Right hindlimb (tissue), 1 donor: ENCODE data around the gene PITX1.
A peak's percentile ranks its signal among the peaks of the same experiment; 100 is the strongest.
"Not testable (repeated sequence)": the region's sequence is repeated elsewhere in the genome, so short reads cannot be mapped to it uniquely, and the experiment has no call there.

Experiments used
- DNase-seq: peaks from one replicate; pipeline ENCODE4 v3.0.0-alpha.2; 2018

The PITX1 gene

DNA sequence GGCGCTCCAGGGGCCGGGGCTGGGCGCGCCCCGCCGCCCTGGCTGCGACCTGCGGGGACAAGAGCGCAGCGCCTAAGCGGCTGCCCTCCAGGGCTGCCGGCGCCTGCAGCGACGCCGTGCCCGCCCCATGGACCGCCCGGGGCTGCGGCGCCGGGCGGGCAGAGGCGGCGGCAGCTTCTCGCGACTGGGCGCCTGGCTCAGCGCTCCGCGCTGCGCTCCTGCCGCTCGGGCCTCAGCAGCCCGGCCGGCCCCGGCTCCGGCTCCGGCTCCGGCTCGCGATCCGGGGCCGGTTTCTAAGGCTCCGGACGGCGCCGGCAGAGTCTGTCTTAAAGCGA, at the start of gene PITX1:
PITX1 (minus strand) TSS at position 328 of the 335 bp plus-strand sequence. CDS start 347 bp downstream, outside the sequence.
- peak; percentile 26 for DNase-seq

DNA sequence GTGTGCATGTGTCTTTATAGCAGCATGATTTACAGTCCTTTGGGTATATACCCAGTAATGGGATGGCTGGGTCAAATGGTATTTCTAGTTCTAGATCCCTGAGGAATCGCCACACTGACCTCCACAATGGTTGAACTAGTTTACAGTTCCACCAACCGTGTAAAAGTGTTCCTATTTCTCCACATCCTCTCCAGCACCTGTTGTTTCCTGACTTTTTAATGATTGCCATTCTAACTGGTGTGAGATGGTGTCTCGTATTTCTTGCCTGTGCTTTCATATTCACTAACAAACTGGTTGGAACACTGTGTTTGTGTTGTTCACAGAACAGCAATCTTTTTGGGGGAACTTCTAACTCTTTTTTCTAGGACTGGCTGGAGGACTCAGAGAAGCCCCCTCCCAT, 49.3 kb upstream of the PITX1 start:
- not testable (repeated sequence) for DNase-seq

DNA sequence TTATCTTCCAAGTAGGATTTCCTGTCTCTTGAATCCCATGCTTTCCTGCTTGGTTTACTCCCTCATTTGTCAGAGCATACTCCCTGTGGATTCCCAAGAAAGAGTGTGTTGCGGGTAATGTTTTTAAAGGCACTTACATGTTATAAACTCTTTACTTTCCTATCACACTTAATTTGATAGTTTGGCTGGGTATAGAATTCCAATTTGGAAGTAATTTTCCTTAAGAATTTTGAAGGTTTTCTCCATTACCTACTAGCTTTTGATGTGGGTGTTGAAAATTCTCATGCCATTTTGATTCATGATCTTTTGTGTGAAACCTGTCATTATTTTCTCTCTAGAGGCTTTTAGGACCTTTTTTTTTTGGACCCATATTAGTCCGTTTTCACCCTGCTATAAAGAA, 47.2 kb upstream of the PITX1 start:
- no peak for DNase-seq

DNA sequence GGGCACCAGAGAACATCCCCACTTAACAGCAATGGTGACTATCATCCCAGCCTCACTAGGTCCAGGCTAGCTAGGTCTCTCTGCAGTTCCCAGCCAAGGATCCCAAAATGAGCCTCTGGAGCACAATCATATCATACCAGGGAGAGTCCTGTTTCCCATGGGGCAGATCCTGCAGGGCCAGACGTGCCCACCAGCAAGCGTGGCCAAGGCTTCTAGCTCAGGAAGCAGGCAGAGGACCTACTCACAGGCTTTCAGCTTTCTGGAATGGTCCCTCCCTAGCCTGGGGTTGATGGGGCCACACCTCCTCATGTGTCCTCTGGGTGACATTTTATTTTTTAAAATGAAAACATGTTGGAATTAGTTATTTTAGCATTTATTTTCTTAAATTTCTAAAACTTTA, 45.7 kb upstream of the PITX1 start:
- no peak for DNase-seq

DNA sequence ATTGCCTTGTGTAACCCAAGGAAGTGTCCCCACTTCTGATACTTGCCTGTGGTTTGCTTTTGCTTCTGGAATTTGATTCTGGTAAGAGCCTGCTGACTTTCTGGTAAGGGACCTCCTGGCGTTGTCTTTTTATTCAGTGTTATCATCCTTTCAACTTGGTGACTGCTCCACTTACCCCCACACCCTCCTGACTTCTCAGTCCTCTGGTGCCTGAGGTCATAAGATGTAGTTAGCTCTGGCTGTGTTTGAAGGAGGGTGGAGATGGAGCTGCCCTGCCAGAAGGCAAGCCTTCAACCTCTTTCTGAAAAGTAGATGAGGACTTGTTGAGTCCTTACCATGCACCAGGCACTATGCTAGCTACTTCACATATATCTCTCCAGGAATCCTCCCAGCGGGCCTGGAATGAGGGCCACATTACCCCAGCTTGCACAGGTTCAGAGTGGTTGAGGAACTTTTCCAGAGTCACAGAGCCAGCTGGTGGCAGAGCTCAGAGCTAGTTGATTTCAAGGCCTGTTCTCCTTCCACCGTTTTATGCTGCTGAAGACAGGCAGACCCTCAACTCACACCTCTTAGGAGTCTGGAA, 45.2 kb upstream of the PITX1 start:
- no peak for DNase-seq

DNA sequence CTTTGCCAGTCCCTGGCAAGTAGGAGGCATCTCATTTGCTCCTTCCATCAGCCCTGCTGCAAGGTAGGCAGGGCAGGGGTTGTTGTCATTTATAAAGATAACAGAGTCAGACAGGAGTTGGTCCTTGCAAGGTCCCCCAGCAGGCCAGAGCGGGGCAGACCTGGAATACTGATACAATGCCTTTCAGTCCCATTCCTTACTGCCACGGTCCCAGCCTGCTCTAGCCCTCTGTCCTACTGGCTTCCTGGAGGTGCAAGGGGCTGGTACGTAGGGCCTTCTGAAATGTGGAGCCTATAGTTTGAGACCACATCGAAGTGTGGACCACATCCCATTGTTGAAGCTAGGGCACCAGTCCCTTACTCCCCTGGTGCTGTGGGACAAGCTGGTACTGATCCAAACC, 42.8 kb upstream of the PITX1 start:
- no peak for DNase-seq

DNA sequence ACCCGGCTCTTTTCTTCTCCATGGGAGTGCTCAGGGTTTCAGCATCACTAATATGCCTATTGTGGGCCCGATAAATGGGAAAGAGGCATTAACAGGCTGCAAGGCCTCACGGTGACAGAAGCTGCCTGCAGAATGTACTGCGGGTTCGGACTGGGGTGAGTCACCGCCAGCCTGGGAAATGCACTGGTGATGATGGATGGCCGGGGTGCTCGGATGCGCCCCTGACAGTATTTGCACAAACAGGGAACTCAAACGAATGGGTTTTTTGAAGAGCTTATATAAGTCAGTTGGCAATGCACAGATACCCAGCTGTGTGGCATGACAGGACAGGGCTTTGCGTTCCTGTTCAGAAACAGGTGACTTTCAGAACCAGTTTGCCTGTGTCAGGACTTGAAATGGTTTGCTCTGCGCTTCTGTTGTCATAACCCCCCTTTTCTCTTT, 42.0 kb upstream of the PITX1 start:
- DNase-seq: no peak

DNA sequence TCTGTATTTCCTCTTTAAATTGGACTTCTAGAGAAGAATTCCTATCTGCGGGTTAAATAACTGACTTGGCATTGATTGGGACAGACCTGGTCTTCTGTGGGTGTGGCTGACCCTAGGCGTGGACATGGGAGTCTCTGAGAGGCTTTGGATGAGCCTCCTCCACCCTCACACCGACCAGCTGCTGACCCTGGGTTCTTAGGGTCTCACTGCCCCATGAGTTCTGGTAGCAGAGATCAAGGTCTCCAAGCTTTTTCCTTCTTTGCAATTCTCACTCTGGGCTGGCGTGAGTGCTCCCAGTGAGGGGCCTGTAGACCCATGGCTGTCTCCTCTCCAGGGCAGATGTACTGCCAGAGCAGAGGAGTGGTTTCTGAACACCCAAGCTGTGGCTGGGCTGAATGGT, 41.6 kb upstream of the PITX1 start:
- no peak for DNase-seq

DNA sequence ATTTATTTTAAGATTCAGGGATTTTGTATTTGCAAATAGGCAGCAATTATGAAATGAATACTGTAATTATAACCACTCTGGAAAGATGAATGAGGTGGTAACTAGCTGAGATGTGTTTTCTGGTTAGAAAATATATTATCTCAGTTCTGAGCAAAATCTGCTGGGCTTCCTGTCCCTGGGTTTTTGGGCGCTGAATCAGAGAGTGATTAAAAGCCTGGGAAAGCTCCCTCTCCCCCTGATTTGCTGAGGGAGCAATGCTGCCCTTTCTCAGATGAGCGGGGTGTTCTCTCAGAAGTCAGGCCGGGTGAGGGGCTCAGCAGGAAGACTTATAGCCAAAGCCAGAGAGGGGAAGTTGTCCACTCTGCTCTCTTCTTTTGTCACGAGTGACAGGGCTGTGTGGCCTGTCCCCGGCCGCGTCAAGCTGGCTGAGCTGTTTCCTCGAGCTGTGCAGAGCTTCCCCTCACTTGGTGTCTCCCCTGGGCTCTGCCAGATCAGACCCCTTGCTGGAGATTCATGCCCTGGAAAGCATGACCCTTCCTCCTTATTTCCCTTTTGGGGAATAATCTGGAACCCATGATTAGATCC, 39.8 kb upstream of the PITX1 start:
- DNase-seq: no peak

DNA sequence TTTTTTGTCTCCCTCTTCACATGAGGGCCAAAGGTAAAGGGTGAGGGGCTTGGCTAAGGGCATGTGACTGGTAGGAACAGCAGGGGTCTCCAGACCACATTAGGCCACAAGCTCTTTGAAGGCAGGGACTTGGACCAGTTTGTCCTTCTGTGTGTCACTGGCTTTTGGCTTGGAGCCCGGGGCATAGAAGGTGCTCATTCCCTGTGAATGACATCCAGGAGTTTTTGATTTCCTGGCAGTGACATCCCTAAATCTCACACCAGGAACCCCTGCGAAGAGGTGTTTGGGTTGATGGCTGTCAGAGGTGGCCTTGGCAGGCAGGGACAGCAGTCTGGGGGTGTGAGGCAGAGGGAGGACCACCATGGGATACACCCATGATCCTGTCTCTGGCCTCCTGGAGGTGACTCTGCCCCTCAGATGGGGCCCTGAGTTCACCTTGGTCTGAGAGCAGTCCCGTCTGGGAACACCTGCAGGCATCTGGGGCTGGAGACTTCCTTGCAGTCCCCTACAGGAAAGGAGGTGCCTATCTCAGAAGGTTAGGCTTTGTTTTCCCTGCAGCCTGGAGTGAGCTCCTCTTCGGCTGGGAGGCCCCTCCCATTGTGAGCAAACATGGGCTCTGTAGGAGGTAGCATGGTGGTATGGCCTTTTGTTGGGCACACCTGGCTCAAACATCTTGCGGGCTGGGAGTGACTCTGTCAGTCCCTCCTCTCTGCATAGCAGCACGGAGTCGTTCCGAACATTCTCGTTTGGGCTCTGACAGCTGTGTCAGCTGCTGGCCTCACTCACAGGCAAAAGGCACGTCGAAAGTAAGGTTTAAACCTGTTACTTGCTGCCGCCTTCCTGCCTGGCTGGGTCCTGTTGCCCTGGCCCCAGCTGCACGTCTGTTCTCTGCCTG, 38.6 kb upstream of the PITX1 start:
- peak; percentile 44 for DNase-seq

DNA sequence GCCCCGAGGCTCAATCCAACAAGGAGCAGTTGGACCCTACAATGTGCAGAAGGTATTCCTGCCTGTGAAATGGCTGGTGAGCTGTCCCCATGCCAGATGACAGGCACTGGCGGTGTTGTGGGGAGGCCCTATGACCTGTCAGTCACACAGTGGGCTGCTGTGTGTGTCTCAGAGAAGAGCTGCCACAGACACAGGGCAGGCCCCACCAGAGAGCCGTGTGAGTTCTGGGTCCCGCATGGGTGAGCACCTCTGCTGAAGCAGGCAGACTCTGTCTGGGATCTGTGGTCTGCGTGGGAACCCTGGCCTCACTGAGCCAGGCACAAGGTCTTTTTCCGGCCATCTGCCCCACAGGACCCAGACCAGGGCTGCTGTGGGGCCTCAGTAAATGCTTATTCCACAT, 37.3 kb upstream of the PITX1 start:
- DNase-seq: peak; percentile 8

DNA sequence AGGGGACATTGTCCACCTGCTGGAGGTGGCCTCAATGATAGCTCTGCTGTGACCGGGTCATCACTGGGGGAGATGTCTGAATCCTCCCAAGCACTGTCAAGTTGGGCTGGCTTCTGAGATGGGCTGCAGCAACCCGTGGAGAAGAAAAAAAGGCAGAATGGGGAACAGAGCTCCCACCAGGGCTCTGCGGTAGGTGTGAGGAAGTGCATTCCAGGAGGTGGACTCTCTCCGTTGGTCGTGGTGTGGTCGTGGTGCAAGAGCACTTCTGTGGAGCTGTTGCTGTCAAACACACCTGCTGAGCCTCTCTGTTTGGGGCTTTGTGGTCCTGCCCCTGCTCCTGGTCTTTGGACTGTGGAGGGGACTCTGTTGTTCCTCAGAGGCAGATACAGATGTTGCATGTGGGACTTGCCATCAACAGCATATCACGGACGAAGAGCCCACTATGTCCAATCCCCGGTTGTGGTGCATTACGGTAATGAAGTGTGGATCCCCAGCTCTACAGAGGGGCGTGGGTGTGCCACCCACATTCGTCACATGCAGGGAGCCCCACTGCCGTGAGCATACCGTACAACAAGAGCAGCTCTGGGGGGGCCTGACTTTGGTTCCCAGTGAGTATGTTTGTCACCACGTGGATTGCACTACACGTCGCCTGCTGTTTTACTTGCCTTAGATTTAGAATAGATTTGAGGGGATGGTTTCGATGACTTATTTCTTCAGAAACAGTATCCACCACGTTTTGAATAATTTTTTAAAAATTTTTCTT, 36.0 kb upstream of the PITX1 start:
- DNase-seq: no peak

DNA sequence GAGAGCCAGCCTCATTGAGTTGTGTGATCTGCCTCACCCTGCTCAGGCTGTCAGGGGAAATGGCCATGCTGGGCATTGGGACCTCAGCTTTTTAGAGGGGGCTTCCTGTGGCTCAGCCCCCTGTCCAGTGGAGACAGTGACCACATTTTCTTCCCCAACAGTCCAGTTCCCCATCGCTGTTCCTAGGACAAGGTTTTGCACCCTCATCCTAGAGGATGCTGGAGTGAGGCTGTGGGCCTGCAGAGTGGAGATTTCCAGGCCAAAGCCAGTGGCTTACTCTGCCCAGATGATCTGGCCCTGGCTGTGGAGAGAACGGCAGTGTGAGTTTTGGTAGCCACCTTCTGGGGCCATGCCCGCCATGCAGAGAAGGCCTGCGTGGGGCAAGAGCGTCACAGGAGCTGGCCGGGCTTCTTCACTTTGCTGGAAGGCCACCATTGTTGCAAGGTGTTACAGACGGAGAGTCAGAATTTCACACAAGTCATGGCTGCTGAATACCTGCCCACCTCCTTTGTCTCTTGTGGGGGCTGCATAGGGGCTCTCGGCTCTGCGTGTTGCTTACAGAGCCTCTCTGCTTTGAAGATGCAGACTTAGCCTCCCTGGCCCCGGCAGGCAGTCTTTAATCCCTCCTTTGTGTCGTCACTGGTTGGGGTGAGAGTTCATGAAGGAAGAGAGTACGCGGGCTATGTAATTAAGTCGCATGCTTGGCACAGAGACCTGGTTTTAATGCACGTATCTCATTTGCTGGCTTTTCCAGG, 35.2 kb upstream of the PITX1 start:
- DNase-seq: no peak

DNA sequence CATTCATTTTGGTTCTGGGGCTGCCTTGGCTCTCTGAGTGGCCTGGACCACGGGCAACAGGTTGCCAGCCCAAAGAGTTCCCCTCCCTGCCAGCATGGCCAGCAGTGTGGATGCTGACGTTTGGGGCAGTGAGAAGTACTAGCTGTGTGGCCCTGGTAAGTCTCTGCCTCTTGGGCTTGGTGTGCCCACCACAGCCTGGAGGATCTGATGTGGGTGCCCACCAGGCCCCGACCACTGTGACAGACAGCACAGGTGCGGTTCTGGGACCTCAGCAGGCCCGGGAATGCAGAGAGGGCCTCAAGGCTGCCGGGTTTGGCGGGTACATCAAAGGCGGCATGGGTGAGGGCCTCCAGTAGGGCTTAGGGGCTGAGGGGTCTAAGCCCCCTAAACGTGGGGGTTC, 33.6 kb upstream of the PITX1 start:
- DNase-seq: no peak

DNA sequence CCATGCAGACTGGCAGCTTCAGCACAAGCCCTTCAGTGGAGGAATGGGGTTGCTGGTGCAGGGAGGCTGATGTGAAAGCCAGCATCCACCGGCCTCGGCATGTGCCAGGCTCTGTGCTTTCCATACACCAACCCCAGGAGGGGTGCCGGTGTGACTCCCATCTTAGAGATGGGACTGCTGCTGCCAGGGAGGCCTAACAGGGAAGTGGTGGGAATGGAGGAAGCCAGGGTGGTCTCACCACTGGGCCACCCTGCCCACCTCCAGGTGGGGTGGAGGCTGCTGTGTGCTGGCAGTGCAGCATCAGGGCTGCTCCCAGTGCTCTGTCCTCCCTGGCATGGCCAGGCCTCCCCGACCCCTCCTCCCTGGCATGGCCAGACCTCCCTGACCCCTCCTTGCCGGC, 32.8 kb upstream of the PITX1 start:
- DNase-seq: peak; percentile 3

DNA sequence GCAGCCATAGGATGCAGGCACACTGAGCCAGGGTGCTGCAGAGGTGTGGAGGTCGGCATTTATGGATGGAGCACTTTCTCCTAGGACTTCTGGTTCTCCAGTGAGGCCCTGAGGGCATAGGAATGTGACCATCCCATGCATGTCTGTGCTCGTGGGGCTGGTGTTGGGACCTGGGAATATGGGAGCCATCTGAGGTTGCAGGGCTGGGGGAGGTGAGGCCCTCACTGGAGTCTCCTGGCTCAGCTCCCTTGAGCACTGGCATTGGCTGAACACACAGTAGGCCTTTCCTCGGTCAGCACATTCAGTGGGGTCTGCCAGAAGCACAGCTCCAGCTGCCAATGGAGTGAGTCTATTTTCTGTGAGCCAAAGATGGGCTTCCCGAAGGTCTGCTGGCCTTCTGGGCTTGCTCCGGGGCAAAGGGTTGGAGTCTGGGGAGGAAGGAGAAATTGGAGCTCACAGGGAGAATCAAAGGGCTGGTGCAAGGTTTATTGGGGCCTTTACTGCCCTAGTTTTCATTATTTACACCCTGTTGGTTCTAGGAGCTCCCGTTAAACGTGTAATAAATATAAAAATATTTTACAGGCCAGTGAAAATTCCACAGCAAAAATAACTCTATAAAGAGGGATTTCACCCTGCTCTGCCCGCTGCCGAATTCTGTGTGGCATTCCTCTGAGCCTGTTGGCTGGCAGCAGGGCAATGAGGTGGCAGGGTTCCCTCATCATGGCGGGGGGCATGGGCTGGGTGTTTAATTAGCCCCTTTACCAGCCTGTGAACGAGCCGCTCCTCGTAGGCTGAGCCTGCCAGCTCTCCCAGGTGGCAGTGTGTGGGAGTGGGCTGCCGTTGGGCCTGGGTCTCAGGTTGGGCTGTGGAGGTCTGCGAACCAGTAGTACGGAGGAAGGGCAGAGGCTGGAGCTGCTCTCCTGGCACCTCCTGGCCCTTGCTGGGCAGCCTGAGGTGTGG, 31.6 kb upstream of the PITX1 start:
- DNase-seq: peak; percentile 10

DNA sequence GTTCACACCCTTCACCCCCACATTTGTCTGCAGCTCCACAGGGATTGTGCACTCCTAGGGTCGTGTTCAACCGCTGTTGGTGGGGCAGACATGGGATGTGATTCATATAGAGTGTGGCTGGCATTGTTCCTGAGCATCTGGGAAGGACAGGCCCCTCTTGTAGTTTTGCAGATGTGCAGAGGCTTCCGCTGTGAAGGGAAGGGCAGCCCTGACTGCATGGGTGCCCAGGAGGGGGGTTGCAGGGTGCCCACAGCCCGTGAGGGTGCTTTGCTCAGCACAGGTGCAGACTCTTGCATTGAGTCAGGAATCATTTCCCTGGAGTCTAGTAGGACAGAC, 30.2 kb upstream of the PITX1 start:
- no peak for DNase-seq

DNA sequence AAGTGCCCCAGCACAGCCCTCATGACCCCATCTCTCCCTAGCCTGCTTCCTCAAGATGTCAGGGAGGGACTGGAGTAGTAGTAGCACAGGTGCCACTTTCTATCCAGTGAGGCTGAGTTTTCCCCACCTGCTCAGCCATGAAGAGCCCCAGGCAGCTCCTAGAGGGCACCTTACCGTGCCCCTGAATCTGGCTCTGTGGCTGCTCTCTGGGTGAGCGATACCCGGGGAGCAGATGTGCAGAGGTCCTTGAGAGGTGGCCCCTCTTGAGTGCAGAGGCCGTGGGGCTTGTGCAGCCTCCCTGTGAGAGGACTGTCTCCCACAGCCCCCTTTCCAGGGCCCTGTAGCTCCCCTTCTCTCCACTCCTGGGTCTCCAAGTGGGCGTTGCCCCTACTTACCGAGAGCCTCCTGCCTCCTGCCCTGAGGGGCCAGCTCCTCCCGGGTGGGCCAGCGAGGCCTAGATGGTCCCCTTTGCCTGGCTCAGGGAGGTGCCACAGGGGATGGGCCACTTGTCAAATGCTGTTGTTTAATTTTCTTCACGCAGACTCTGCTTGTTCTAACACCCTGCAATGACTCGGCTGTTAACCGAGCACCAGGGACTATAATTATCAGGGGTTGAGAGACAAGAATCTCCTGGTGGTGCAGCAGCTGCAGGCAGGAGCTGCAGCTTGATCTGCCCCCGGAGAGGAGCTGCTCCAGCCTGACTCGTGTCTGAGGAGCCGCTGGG, 29.6 kb upstream of the PITX1 start:
- no peak for DNase-seq

DNA sequence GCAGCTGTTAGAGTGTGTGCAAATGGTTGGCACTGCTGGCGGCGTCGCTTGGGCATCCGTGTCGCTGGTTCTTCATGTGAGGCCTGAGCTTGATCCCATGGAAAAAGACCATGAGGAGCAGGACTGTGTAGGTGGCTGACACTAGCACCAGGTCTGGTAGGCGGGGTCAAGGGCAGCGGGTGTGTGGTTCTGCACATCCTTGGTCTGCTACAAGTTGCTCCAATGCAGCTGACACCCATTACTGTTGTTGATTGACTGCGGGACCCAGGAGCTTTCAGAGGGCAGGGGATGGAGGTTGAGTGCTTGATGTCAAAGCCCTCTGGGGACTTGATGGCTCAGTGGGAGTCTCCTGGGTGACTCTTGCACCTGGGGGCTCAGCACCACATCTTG, 29.0 kb upstream of the PITX1 start:
- DNase-seq: no peak

DNA sequence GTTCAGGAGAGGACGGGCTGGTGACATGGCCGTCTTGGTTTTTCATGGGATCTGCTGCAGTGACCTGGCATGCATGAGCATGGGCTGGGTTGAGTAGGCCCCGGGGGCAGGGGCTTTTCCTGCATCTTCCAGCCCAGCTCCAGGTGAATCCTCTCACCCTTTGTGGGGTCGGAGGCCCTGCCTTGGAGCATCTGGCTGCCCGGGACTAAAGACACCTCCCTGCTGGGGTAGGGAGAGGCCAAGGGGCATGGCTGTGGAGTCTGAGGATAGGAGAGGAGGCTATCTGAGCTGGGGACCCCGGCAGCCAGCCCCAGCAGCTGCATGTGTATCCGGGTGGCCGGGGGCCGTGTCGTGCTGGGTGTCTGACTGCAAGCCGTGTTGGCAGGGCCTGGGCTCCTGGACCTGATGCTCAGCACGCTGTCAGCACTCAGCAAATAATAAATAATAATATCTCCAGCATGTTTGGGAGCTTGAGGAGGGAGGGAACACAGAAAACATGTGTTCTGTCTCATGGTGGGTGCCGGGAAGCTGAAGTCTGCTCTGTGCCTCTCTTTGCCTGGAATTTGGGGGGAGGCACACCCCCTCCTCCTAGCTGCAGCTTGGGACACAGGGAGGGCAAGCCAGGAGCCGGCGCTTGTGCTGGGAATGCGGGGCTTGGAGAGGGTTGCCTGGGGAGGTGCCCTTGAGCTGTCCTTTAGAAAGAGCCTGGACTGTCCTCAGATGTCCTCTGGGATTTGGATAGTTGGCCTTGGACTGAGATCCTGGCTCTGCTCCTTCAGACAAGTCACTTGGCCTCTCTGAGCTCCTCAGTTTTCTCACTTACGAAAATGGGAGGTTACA, 28.4 kb upstream of the PITX1 start:
- DNase-seq: peak; percentile 37
